Panc1 (cell line): ENCODE results near the gene PIP4K2C. TPM values are rescaled to one million over a fixed set of nuclear protein-coding genes. Genes with fewer than 3 reads are reported as not detected.

ENCODE experiments used
- ATAC-seq: fragments of 200-7000 bp; cut with Tn5 transposase; 2 replicates; pipeline ENCODE4 v1.9.1; 2020; ENCODE audit warnings: mild to moderate bottlenecking, moderate library complexity
- BruUV-seq: library from RNA; stranded (reverse); fragments of 400-500 nt; replicated peaks from 2 replicates; lab custom pipeline; 2021; lab: Mats Ljungman, UMichigan
- CTCF ChIA-PET: fragments of 300-600 bp; sonication (Branson Sonifier 250); formaldehyde crosslinking; loops from one replicate; lab custom pipeline; 2022; ENCODE audit warnings: antibody characterized with exemption; lab: Charles Lee
- POLR2A ChIA-PET: fragments of 300-600 bp; sonication (Branson Sonifier 250); formaldehyde crosslinking; loops from one replicate; lab custom pipeline; 2022; ENCODE audit warnings: antibody characterized with exemption; lab: Charles Lee
- DNase-seq: peaks from one replicate; pipeline ENCODE4 v3.0.0-alpha.2; 2010; ENCODE audit warnings: low read depth, low spot score
- H3K27ac ChIP-seq: 2 replicates; pipeline ENCODE4 v1.5.1; 2011; ENCODE audit warnings: mild to moderate bottlenecking, low read length, inconsistent platforms
- H3K27me3 ChIP-seq: fragments of 200-500 bp; sonication (Bioruptor generic); 2 replicates; pipeline ENCODE4 v1.6.0; 2014; ENCODE audit warnings: low read length, inconsistent platforms; ENCODE audit not compliant: control insufficient read depth, insufficient read depth
- H3K36me3 ChIP-seq: fragments of 200-500 bp; sonication (Bioruptor generic); 2 replicates; pipeline ENCODE4 v1.5.1; 2014; ENCODE audit warnings: inconsistent platforms, mild to moderate bottlenecking, low read length, moderate library complexity; ENCODE audit not compliant: control insufficient read depth, insufficient read depth
- H3K4me1 ChIP-seq: 2 replicates; pipeline ENCODE4 v1.5.1; 2011; ENCODE audit warnings: inconsistent platforms, mild to moderate bottlenecking, low read length, moderate library complexity; ENCODE audit not compliant: control insufficient read depth, insufficient read depth
- H3K4me3 ChIP-seq, 2 experiments: 2 replicates each; pipeline ENCODE4 v1.5.1; 2011 to 2012; ENCODE audit warnings: low read depth in 2 of 2, low read length in 2 of 2, mild to moderate bottlenecking in 2 of 2, inconsistent platforms in 1 of 2, moderate library complexity in 1 of 2
- H3K9me3 ChIP-seq: fragments of 200-500 bp; sonication (Bioruptor generic); 2 replicates; pipeline ENCODE4 v1.5.1; 2014; ENCODE audit warnings: low read depth, mild to moderate bottlenecking, inconsistent platforms, low read length, moderate library complexity; ENCODE audit not compliant: control insufficient read depth, insufficient read depth
- CTCF ChIP-seq: fragments of 450-650 bp; IDR thresholded peaks from 2 replicates; pipeline ENCODE4 v1.5.1; 2017; ENCODE audit warnings: mild to moderate bottlenecking
- POLR2AphosphoS5 ChIP-seq: IDR thresholded peaks from 2 replicates; pipeline ENCODE4 v1.6.1; 2012; ENCODE audit warnings: mild to moderate bottlenecking, low read depth, low read length, moderate library complexity
- REST ChIP-seq, 2 experiments: IDR thresholded peaks; 2 replicates each; pipeline ENCODE4 v1.6.1; 2011 to 2012; ENCODE audit warnings: low read depth in 2 of 2, control low read depth in 1 of 2, low read length in 1 of 2, mild to moderate bottlenecking in 1 of 2, moderate library complexity in 1 of 2; ENCODE audit not compliant: insufficient read depth in 1 of 2
- SIN3A ChIP-seq: IDR thresholded peaks from 2 replicates; pipeline ENCODE4 v1.6.1; 2012; ENCODE audit warnings: low read depth, mild to moderate bottlenecking, low read length, moderate library complexity, borderline replicate concordance; ENCODE audit not compliant: insufficient read depth
- TCF7L2 ChIP-seq: IDR thresholded peaks from 2 replicates; pipeline ENCODE4 v1.6.1; 2011; ENCODE audit warnings: mild to moderate bottlenecking, low read depth, low read length, inconsistent platforms
- in situ Hi-C: cut with HindIII; loops from 2 replicates; pipeline ENCODE4 v1.10.0; 2016; ENCODE audit warnings: low sequenced_read_pairs, low pct_unique_long_range_greater_than_20kb
- intact Hi-C: fragments of 100-400 bp; cut with micrococcal nuclease; formaldehyde crosslinking; loops from one replicate; pipeline ENCODE4 v1.10.0; 2022; ENCODE audit not compliant: unreplicated experiment
- total RNA-seq: library from RNA; stranded (reverse); gene quantifications from one replicate; pipeline ENCODE4 v1.2.1, GENCODE V29; 2021; ENCODE audit not compliant: unreplicated experiment

The PIP4K2C gene
- total RNA-seq, 1 experiment from 2014 or later = 62.6 TPM

GRCh38 chr12:57621497-57622292 is 30.7 kb downstream of the PIP4K2C start:
- in situ Hi-C loops (no loop called here), intact Hi-C loops (loop anchor here (1.0 to 5.0 kb wide), 2 partner anchors 38 to 164 kb away; partner anchors contain the start of genes GLI1 and INHBE)
- H3K27me3 ChIP-seq = no peaks in the 10 kb centered on the region
- no peak for DNase-seq
- peak overlapping the region; percentile 18 to 53 for H3K4me3 ChIP-seq
- peak; percentile 88 for ATAC-seq
- ChIA-PET CTCF (interaction anchor here (0.7 kb wide), 1 partner anchor 57 kb away, joined by 3 read pairs; no protein-coding TSS in a partner anchor), POLR2A (no interaction called here)
- TF ChIP-seq POLR2AphosphoS5 = no peak
- peak; percentile 98 for TF ChIP-seq CTCF
- H3K4me1 ChIP-seq = peaks cover 13% of the 10 kb centered on the region
- BruUV-seq = no TSS peak
- no peaks in the 10 kb centered on the region for H3K9me3 ChIP-seq
- no peak overlapping the region for H3K27ac ChIP-seq
- no peaks in the 10 kb centered on the region for H3K36me3 ChIP-seq

GRCh38 chr12:57622293-57623245 is 31.6 kb downstream of the PIP4K2C start:
- ChIA-PET POLR2A (no interaction called here), CTCF (interaction anchor here (0.6 to 0.7 kb wide), 3 partner anchors 42 to 85 kb away, joined by 3 to 6 read pairs (median 3); no protein-coding TSS in a partner anchor)
- no peaks in the 10 kb centered on the region for H3K9me3 ChIP-seq
- no peak overlapping the region for H3K4me3 ChIP-seq
- in situ Hi-C loops = no loop called here
- no peak for DNase-seq
- peak; percentile 26 for ATAC-seq
- intact Hi-C loops = loop anchor here (5.0 kb wide), 1 partner anchor 165 kb away; the partner anchor contains the start of genes GLI1 and INHBE
- no peak for TF ChIP-seq TCF7L2
- TF ChIP-seq REST (IDR thresholded peaks at IDR 0.05; ENCODE audit: insufficient read depth in 1 of 2, low read depth in 2 of 2, low read length in 1 of 2) = no peak
- TF ChIP-seq CTCF = no peak
- TF ChIP-seq SIN3A = no peak
- no peak for TF ChIP-seq POLR2AphosphoS5
- H3K4me1 ChIP-seq = peaks cover 13% of the 10 kb centered on the region
- H3K27me3 ChIP-seq = no peaks in the 10 kb centered on the region
- no TSS peak for BruUV-seq
- H3K36me3 ChIP-seq = no peaks in the 10 kb centered on the region
- H3K27ac ChIP-seq = no peak overlapping the region
